ENCODE measurements around the gene DCUN1D4.

GRCh38 chr4:51943221-51943620 lies 100.3 kb downstream of the DCUN1D4 start:
- TF ChIP-seq CTCF (IDR thresholded peaks at IDR 0.05; ENCODE audit: poor library complexity, severe bottlenecking) = no peak
- TF ChIP-seq EZH2 (IDR thresholded peaks at IDR 0.05; ENCODE audit: borderline replicate concordance, insufficient read depth, low read length, poor library complexity, severe bottlenecking) = no peak
- no peak for TF ChIP-seq POLR2AphosphoS5 (IDR thresholded peaks at IDR 0.05)
- TF ChIP-seq REST (IDR thresholded peaks at IDR 0.05; ENCODE audit: borderline replicate concordance) = no peak
- no peak for TF ChIP-seq EP300 (conservative IDR thresholded peaks at IDR 0.05; ENCODE audit: poor library complexity, severe bottlenecking)

All from neural cell (in vitro differentiated cells).